Right kidney (tissue), 1 donor: ENCODE measurements around the gene CCNK.

ENCODE experiments used
- DNase-seq: peaks from one replicate; pipeline ENCODE4 v3.0.0-alpha.2; 2016

Gene CCNK

GRCh38 chr14:99506276-99506675, 25.1 kb downstream of the CCNK start:
- DNase-seq: no peak

- DNase-seq: no peak
Observed at GRCh38 chr14:99507860-99508640, 26.8 kb downstream of the CCNK start.

GRCh38 chr14:99508896-99509629, 27.9 kb downstream of the CCNK start:
- no peak for DNase-seq

GRCh38 chr14:99509871-99510555, 28.8 kb downstream of the CCNK start:
- DNase-seq: no peak

- DNase-seq: no peak
Observed at GRCh38 chr14:99510556-99511139, 29.4 kb downstream of the CCNK start.

DNA sequence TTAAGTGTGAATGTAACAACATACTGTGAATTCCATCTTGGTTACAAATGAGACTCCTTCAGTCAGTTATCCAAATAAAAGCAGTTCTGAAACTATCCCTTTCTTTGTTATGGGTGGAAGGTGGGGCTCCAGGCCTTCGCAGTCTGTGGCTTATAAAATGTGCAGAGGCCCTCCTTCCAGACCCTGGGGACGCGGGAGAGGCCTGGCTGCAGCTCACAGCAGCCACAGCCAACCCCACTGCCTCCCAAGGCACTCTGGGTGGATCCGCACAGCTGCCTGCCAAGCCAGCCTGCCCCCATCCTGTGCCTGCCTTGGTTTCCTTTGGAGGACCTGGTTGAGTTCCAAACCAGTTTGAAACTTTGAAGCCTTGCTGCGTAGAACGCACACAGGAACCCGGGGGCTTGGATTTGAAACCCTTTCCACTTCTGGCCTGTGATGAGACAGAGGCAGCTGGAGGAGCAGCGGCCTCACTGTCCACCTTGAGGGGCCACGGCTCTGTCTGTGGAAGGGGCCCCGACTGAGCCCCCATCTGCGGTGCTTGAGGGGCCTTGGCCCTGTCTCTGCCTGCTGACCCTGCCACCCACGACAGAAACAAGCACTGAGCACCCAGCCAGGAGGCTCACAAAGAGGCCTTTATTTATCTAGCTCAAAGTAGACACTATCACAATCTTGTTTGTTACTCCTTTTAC, 30.4 kb downstream of the CCNK start:
- DNase-seq: no peak

- no peak for DNase-seq
Observed at GRCh38 chr14:99512110-99512449, 30.9 kb downstream of the CCNK start.

- DNase-seq: no peak
Observed at GRCh38 chr14:99512571-99513182, 31.5 kb downstream of the CCNK start.

DNA sequence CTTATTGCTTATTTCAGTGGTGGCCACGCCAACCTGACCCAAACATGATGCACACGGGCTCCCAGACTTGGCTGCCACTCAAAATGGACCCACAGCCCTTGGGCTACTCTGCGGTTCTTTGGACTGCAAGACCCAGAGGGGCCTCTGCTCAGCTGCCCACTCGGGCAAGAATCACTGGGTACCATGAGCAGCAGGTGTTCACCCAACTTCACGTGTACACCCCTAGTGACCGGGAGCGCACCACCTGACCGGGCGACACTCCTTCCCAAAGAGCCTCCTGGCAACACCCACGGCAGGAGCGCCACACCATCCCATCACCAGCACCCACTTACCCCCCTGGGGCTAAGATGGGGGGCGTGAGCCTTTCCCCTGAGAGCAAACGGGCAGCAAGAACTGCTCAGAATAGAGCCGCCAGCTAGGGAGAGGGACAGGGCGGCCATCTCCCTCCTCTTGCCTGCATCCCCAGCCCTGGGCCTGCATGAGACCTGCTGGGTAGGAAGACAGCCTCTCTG, 32.0 kb downstream of the CCNK start:
- no peak for DNase-seq

DNA sequence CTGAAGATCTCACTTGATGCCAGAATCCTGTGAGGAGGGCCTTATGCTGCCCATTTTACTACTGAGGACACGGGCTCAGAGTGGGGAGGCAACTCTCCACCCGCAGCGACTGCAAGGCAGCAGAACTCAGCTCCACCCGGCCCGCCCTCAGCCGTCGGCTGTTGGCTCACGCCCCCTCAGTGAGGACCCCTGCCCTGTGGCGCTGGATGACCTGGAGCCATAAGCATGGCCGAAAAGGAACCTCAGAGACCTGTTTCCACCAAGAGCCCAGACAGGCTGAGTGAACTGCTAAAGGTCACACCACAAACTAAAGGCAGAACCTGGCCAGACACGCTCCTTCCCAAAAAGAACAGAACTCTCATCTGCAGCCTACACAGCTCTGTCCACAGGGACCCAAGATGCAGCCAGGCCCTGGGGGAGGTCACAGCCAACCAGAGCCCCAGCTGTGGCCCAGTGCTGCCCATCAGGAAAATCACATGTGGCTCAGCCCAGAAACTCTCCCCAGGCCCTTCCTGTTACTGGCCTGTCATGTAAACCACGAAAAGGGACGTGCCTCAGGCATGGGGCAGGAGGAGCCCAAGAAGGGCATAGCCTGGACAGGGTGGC, 32.8 kb downstream of the CCNK start:
- no peak for DNase-seq

DNA sequence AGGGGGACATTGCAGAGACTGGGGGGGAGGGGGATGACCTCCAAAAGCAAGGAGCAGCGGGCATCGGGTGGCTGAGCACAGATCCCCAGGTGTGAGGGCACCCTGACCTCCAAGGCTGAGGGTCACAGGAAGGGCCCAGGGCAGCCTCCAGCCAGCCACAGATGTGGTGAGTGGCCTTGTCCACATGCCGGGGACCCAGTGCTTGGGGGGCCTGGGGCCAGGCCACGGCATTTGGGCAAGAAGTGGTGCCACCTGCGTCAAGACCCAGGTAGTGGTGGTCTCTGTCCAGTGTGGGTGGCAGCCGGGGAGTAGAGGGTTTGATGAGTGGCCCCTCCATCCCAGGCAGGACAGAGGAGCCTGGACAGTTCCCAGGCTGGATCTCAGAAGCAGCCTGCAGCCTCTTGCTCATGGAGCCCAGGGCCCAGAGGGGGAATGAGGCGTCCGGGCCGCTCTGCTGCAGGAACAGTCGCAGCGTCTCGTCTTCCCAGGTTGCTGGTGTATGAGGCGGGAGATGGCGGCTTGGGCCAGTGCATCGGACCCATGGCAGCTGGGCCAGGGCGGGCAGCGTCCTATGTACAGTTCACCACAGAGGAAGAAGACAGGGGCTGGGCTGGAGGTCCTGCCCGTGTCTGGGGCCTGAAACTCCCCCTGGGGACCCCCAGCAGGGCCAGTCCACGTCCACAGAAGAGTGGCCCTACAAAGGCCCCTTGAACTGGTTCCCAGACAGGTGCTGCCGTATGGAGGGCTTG, 33.5 kb downstream of the CCNK start:
- no peak for DNase-seq

DNA sequence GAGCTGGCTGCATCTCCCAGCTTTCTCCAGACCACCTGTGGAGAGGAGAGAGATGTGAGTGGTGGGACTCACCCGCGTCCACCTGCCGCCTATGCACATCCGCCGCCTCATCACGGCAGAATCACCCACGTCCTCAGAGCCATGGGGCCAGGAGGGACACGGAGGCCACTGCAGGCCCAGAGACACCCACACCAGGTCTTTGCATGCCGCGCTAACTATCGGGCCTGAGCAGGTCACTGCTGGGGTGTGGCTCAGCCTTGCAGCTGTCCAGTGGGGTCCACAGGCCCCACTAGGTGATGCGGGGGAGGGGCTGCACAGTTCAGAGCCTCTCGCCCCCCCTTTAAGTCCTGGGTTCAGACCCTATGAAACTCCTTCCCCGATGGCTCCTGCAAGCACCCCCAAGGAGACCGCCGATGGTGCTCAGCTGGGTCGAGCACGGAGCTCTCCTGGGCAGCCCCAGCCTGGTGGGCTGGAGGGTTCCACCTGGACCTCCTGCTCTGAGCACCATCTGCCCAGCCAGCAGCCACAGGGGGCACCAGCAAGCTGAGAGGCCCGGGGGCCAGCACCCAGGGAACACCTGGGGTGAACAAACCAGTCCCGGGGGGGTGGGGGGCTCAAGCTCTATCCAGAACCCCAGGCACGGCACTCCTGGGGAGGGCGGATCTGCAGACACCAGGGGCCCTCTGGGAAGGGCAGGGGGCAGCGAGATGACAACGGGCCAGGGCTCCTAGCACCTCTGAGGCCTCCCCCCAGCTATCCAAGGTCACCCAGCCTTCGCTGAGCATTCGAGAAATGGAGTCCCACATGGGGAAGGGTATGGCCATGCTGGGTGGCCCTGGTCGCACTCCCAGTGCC, 34.3 kb downstream of the CCNK start:
- DNase-seq: no peak

DNA sequence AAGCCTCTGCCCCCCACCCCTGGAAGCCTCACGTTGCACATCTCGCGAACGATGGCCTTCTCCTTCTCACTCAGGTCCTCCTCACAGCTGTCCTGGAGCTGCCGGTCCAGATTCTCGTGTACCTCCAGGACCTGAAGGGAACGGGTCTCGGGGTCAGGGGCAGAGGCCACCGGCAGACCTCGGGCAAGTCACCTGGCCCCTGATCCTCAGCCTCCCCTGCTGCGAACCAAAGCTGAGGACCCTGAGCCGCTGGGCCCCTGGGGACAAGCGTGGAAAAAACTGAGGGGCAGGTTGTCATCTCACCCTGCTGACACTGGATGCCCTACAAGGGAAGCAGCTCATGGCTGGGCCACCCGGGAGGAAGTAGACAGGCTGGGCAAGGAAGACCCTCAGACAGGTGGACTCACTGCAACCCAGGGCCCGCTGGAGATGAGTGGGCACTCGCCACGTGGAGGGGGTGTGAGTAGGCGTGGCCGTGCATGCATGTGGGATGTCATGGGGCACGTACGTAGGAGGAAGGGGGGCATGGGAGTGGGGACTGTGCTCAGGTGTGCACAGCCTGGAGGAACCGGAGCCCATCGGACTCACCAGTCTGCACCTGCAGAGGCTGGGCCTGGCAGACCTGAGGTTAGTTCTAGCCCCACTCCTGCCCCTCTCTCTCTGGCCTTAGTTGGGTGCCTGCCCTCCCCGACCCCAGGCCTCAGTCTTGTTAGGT, 35.1 kb downstream of the CCNK start:
- no peak for DNase-seq

- DNase-seq: no peak
Observed at GRCh38 chr14:99516871-99517642, 35.8 kb downstream of the CCNK start.

DNA sequence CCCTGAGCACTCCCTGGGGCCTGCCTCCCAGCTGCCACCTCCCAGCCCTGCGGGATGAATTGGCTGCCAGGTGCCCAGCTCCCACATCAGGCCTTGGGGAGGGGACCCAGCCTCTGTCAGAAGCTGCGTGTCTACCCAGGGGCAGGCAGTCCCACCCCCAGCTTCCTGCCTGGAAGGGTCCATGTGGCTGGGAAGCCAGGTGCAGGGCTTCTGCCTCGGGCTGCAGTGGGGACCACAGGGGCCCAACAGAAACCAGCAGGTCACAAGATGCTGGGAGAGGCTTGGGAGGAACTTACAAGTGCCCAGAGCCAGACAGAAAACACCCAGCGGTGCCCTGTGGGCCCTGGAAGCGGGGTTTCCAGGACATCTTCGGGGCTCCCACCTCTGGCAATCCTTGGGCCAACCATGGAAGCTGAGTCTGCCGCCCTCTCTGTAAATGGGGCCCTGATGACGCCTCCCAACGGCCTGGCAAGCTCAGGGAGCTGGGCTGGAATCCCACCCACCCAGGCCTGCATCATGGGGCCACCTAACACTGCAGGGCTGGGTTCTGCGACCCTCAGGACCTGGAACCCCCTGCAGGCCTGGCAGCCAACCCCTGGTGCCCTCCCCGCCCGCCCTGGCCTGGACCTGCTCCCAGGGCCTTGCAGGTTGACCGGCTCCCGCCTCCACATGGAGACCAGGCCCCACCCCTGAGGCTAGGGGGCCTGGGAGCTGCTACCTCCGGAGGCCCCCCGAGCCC, 36.6 kb downstream of the CCNK start:
- no peak for DNase-seq

GRCh38 chr14:99518441-99519346, 37.5 kb downstream of the CCNK start:
- peak; percentile 74 for DNase-seq
